DND-41 (cell line): ENCODE data around the gene AJAP1.

Experiments
- CTCF ChIP-seq: IDR thresholded peaks from 2 replicates; pipeline ENCODE4 v1.5.1; 2012; ENCODE audit warnings: borderline replicate concordance, low read length, moderate library complexity, mild to moderate bottlenecking; ENCODE audit not compliant: poor library complexity, severe bottlenecking; ENCODE audit errors: extremely low read depth
- EZH2 ChIP-seq: IDR thresholded peaks from 3 replicates; pipeline ENCODE4 v1.6.1; 2012; ENCODE audit warnings: borderline replicate concordance, low read depth, mild to moderate bottlenecking, moderate library complexity, low read length, inconsistent platforms; ENCODE audit not compliant: severe bottlenecking

DNA sequence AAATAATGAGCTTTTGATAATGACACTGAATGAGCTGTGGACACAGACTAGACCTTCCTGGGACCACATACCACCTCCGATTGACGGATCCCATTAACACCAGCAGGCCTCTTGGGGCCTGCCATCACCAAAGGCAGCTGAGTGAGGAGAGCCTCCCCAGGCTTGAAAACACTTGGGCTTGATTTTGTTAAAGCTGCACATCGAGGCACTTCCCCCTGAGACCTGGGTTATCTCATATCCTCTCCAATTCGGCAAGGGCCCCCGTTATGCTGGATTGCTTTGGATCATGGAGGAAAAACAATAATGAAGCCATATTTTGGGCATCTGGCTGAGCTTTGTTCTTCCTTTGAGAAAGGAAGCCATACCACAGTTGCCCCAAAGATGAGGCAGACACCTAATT is 143.0 kb downstream of the AJAP1 start:
- TF ChIP-seq EZH2 (no peak), CTCF (no peak)
